ENCODE data around the gene ATP11A. TPM values are rescaled to one million over a fixed set of nuclear protein-coding genes. Genes with fewer than 3 reads are reported as not detected.

Gene ATP11A
- total RNA-seq, 2 donors from 2014 or later: 10.9 to 89.3 TPM

- no peaks in the 10 kb centered on the region for H3K27me3 ChIP-seq (replicated peaks; ENCODE audit: insufficient read depth)
- no peaks in the 10 kb centered on the region for H3K4me1 ChIP-seq (replicated peaks)
- intact Hi-C loops (cut with DNase I): no loop called here
- H3K27ac ChIP-seq: no peak overlapping the region
- TF ChIP-seq POLR2AphosphoS5 (IDR thresholded peaks at IDR 0.05) (no peak), POLR2A (IDR thresholded peaks at IDR 0.05) (no peak), CTCF (IDR thresholded peaks at IDR 0.05) (no peak)
- H3K36me3 ChIP-seq: no peaks in the 10 kb centered on the region
- no peaks in the 10 kb centered on the region for H3K9me3 ChIP-seq
- no peak overlapping the region for H3K4me3 ChIP-seq
- WGBS: 75% methylated on average over 20 of the region's 20 CpGs
- DNase-seq (ENCODE audit: low spot score): no peak
These were observed 189.5 kb downstream of the ATP11A start for GRCh38 chr13:112879283-112879833.

GRCh38 chr13:112880221-112880641 is 190.4 kb downstream of the ATP11A start:
- TF ChIP-seq POLR2A (IDR thresholded peaks at IDR 0.05): no peak
- Histone ChIP-seq H3K4me3 (no peak overlapping the region), H3K36me3 (no peaks in the 10 kb centered on the region), H3K9me3 (no peaks in the 10 kb centered on the region), H3K27ac (no peak overlapping the region), H3K4me1 (replicated peaks) (no peaks in the 10 kb centered on the region), H3K27me3 (replicated peaks; ENCODE audit: insufficient read depth) (no peaks in the 10 kb centered on the region)
- DNase-seq (ENCODE audit: low spot score): no peak
- intact Hi-C loops (cut with DNase I): no loop called here
- WGBS: 97% methylated on average over 20 of the region's 22 CpGs

- Histone ChIP-seq H3K9me3 (no peaks in the 10 kb centered on the region), H3K27me3 (replicated peaks; ENCODE audit: insufficient read depth) (no peaks in the 10 kb centered on the region), H3K27ac (no peak overlapping the region), H3K4me3 (no peak overlapping the region), H3K36me3 (no peaks in the 10 kb centered on the region), H3K4me1 (replicated peaks) (no peaks in the 10 kb centered on the region)
- DNase-seq (ENCODE audit: low spot score): no peak
- intact Hi-C loops (cut with DNase I): no loop called here
- 91% methylated on average over 18 of the region's 21 CpGs for WGBS
- TF ChIP-seq CTCF (IDR thresholded peaks at IDR 0.05): no peak
- TF ChIP-seq POLR2AphosphoS5 (IDR thresholded peaks at IDR 0.05): no peak
These were observed 191.2 kb downstream of the ATP11A start for GRCh38 chr13:112880976-112881540.

GRCh38 chr13:112881656-112882554 is 192.1 kb downstream of the ATP11A start:
- TF ChIP-seq POLR2AphosphoS5 (IDR thresholded peaks at IDR 0.05) (no peak), POLR2A (IDR thresholded peaks at IDR 0.05) (no peak), CTCF (IDR thresholded peaks at IDR 0.05) (no peak)
- 96% methylated on average over 35 of the region's 35 CpGs for WGBS

GRCh38 chr13:112882555-112883024 is 192.8 kb downstream of the ATP11A start:
- no peak overlapping the region for H3K27ac ChIP-seq
- no peak for DNase-seq (ENCODE audit: low spot score)
- intact Hi-C loops (cut with DNase I): no loop called here
- H3K4me1 ChIP-seq (replicated peaks): no peaks in the 10 kb centered on the region
- TF ChIP-seq CTCF (IDR thresholded peaks at IDR 0.05) (no peak), POLR2A (IDR thresholded peaks at IDR 0.05) (no peak), POLR2AphosphoS5 (IDR thresholded peaks at IDR 0.05) (no peak)
- H3K4me3 ChIP-seq: no peak overlapping the region
- no peaks in the 10 kb centered on the region for H3K9me3 ChIP-seq
- no peaks in the 10 kb centered on the region for H3K27me3 ChIP-seq (replicated peaks; ENCODE audit: insufficient read depth)
- 93% methylated on average over 34 of the region's 34 CpGs for WGBS
- H3K36me3 ChIP-seq: no peaks in the 10 kb centered on the region

More at GRCh38 chr13:112881656-112882554, 192.1 kb downstream of the ATP11A start:
- H3K27ac ChIP-seq: no peak overlapping the region
- H3K4me3 ChIP-seq: no peak overlapping the region
- DNase-seq (ENCODE audit: low spot score): no peak
- intact Hi-C loops (cut with DNase I): no loop called here
- no peaks in the 10 kb centered on the region for H3K9me3 ChIP-seq
- H3K4me1 ChIP-seq (replicated peaks): no peaks in the 10 kb centered on the region
- no peaks in the 10 kb centered on the region for H3K27me3 ChIP-seq (replicated peaks; ENCODE audit: insufficient read depth)
- H3K36me3 ChIP-seq: no peaks in the 10 kb centered on the region
